OCI-LY1 (cell line): ENCODE data around the gene ITLN1.

ENCODE experiments used
- H2AFZ ChIP-seq: fragments of 200-600 bp; sonication (generic), shearing (Covaris generic); 2 replicates; pipeline ENCODE4 v1.6.0; 2014; ENCODE audit warnings: antibody characterized with exemption, mild to moderate bottlenecking, low read length
- H3F3A ChIP-seq: fragments of 200-600 bp; sonication (generic), shearing (Covaris generic); 2 replicates; pipeline ENCODE4 v1.6.0; 2014; ENCODE audit warnings: mild to moderate bottlenecking, antibody characterized with exemption, low read length, moderate library complexity; ENCODE audit not compliant: insufficient read depth
- H3K27ac ChIP-seq: fragments of 200-600 bp; sonication (generic); 2 replicates; pipeline ENCODE4 v1.5.1; 2014; ENCODE audit warnings: low read length, mixed run types, mild to moderate bottlenecking, low read depth; ENCODE audit not compliant: poor library complexity, severe bottlenecking
- H3K27me3 ChIP-seq: fragments of 200-600 bp; sonication (generic); 2 replicates; pipeline ENCODE4 v1.6.0; 2014; ENCODE audit warnings: antibody characterized with exemption, mild to moderate bottlenecking, low read length, moderate library complexity; ENCODE audit not compliant: insufficient read depth
- H3K36me3 ChIP-seq: fragments of 200-600 bp; sonication (generic); 2 replicates; pipeline ENCODE4 v1.6.1; 2014; ENCODE audit warnings: mild to moderate bottlenecking, antibody characterized with exemption, low read length, moderate library complexity, mixed read lengths; ENCODE audit not compliant: insufficient read depth
- H3K4me1 ChIP-seq: fragments of 200-600 bp; sonication (generic); 2 replicates; pipeline ENCODE4 v1.5.1; 2014; ENCODE audit warnings: mild to moderate bottlenecking, low read length, moderate library complexity; ENCODE audit not compliant: insufficient read depth, severe bottlenecking
- H3K4me2 ChIP-seq: fragments of 200-600 bp; sonication (generic), shearing (Covaris generic); 2 replicates; pipeline ENCODE4 v1.6.1; 2014; ENCODE audit warnings: low read length
- H3K4me3 ChIP-seq: fragments of 200-600 bp; sonication (generic); 2 replicates; pipeline ENCODE4 v1.5.1; 2014; ENCODE audit warnings: low read length, low read depth, mild to moderate bottlenecking, mixed read lengths; ENCODE audit not compliant: poor library complexity, severe bottlenecking
- H3K79me2 ChIP-seq: fragments of 200-600 bp; shearing (Covaris generic); 2 replicates; pipeline ENCODE4 v1.6.1; 2016; ENCODE audit warnings: mixed run types, low read length, mixed read lengths; ENCODE audit not compliant: insufficient read depth
- H3K9ac ChIP-seq: fragments of 200-600 bp; sonication (generic), shearing (Covaris generic); 2 replicates; pipeline ENCODE4 v1.6.1; 2014; ENCODE audit warnings: mild to moderate bottlenecking, low read length, mixed read lengths
- H3K9me2 ChIP-seq: fragments of 200-600 bp; sonication (generic), shearing (Covaris generic); 2 replicates; pipeline ENCODE4 v1.6.1; 2014; ENCODE audit warnings: low read depth, mild to moderate bottlenecking, low read length, mixed read lengths
- H3K9me3 ChIP-seq: fragments of 200-600 bp; shearing (Covaris generic); 2 replicates; pipeline ENCODE4 v1.6.1; 2014; ENCODE audit warnings: low read length, mixed read lengths
- H4K20me1 ChIP-seq: fragments of 200-600 bp; sonication (generic), shearing (Covaris generic); 2 replicates; pipeline ENCODE4 v1.6.0; 2016; ENCODE audit warnings: mild to moderate bottlenecking, low read length; ENCODE audit not compliant: insufficient read depth
- EZH2 ChIP-seq: fragments of 200-600 bp; sonication (generic), shearing (Covaris generic); IDR thresholded peaks from 2 replicates; pipeline ENCODE4 v1.8.0; 2017; ENCODE audit warnings: borderline replicate concordance, mixed run types, mild to moderate bottlenecking, antibody characterized with exemption, low read length, moderate library complexity, mixed read lengths
- TF ChIP-seq, protein P1 (sequence below): fragments of 200-600 bp; sonication (generic), shearing (Covaris generic); IDR thresholded peaks from 2 replicates; pipeline ENCODE4 v1.5.1; 2017; ENCODE audit warnings: mild to moderate bottlenecking, antibody characterized with exemption, low read length, moderate library complexity, mixed read lengths

Gene ITLN1

DNA sequence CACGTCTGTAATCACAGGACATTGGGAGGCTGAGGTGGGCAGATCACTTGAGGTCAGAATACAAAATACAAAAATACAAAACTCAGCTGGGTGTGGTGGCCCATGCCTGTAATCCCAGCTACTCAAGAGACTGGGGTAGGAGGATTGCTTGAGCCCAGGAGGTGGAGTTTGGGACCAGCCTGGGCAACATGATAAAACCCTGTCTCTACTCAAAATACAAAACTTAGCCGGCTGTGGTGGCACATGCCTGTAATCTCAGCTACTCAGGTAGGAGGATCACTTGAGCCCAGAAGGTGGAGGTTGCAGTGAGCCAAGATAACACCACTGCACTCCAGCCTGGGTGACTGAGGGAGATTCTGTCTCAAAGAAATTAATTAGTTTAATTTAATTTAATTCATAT, 6.5 kb upstream of the ITLN1 start:
- Histone ChIP-seq H3F3A (no peaks in the 10 kb centered on the region), H3K36me3 (no peaks in the 10 kb centered on the region), H2AFZ (no peak overlapping the region), H3K27me3 (no peaks in the 10 kb centered on the region), H3K27ac (no peak overlapping the region), H3K4me3 (no peak overlapping the region), H3K4me1 (no peaks in the 10 kb centered on the region), H3K9ac (no peak overlapping the region), H3K9me3 (no peaks in the 10 kb centered on the region), H3K4me2 (no peak overlapping the region), H3K9me2 (no peaks in the 10 kb centered on the region), H3K79me2 (no peaks in the 10 kb centered on the region), H4K20me1 (no peaks in the 10 kb centered on the region)
- TF ChIP-seq, protein P1, sequence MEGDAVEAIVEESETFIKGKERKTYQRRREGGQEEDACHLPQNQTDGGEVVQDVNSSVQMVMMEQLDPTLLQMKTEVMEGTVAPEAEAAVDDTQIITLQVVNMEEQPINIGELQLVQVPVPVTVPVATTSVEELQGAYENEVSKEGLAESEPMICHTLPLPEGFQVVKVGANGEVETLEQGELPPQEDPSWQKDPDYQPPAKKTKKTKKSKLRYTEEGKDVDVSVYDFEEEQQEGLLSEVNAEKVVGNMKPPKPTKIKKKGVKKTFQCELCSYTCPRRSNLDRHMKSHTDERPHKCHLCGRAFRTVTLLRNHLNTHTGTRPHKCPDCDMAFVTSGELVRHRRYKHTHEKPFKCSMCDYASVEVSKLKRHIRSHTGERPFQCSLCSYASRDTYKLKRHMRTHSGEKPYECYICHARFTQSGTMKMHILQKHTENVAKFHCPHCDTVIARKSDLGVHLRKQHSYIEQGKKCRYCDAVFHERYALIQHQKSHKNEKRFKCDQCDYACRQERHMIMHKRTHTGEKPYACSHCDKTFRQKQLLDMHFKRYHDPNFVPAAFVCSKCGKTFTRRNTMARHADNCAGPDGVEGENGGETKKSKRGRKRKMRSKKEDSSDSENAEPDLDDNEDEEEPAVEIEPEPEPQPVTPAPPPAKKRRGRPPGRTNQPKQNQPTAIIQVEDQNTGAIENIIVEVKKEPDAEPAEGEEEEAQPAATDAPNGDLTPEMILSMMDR = no peak
- no peak for TF ChIP-seq EZH2

DNA sequence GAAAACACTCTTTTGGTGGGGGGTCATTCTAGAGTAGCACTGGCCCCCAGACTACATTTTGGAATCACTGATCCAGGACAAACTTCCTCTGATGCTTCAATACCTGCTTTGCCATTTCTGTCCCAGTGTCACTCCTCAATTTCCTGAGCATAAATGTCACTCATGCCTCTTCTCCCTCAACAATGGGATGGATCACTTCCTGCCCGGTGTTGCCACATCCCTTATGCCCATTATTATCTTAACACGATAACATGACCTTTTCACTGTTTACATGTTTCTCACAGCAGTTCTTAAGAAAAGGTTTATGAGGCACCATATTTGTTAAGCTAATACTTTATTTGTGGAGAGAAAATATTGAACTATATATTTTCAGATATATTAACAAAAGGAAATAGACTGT, 3.9 kb upstream of the ITLN1 start:
- TF ChIP-seq, protein P1 = no peak
- TF ChIP-seq EZH2 = no peak
- no peaks in the 10 kb centered on the region for H3K27me3 ChIP-seq

DNA sequence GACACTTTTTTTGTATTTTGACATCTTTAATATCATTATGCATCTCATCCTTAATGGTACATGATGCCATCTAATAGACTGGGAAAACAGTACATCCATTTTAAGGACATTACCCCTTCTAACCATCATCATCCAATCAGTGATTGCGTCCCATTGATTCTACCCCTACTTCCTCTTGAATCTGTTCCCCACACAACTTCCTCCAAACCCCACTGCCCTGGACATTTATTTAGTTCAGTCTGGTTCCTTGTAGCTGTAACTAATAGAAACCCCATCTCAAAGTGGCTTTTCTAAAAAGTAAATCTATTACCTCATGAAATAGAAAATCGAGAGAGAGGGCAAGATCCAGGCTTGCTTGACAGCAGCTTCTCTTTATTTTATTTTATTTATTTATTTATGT, 2.1 kb upstream of the ITLN1 start:
- Histone ChIP-seq H3K36me3 (no peaks in the 10 kb centered on the region), H3K4me1 (no peaks in the 10 kb centered on the region), H3K79me2 (no peaks in the 10 kb centered on the region), H3K27me3 (no peaks in the 10 kb centered on the region), H4K20me1 (no peaks in the 10 kb centered on the region), H3K9me2 (no peaks in the 10 kb centered on the region), H3K9ac (no peak overlapping the region), H2AFZ (no peak overlapping the region), H3K4me2 (no peak overlapping the region), H3K4me3 (no peak overlapping the region), H3K27ac (no peak overlapping the region), H3F3A (no peaks in the 10 kb centered on the region), H3K9me3 (no peaks in the 10 kb centered on the region)
- TF ChIP-seq, protein P1 = no peak
- no peak for TF ChIP-seq EZH2

More for the DNA sequence above, 3.9 kb upstream of the ITLN1 start:
- Histone ChIP-seq H3K4me1 (no peaks in the 10 kb centered on the region), H3F3A (no peaks in the 10 kb centered on the region), H3K4me3 (no peak overlapping the region), H3K4me2 (no peak overlapping the region), H2AFZ (no peak overlapping the region), H3K36me3 (no peaks in the 10 kb centered on the region), H4K20me1 (no peaks in the 10 kb centered on the region), H3K79me2 (no peaks in the 10 kb centered on the region), H3K27ac (no peak overlapping the region), H3K9me3 (no peaks in the 10 kb centered on the region), H3K9ac (no peak overlapping the region), H3K9me2 (no peaks in the 10 kb centered on the region)
